Trophoblast cell (in vitro differentiated cells and primary cell): ENCODE data around the gene EFHD1.
"Not testable (repeated sequence)": the region's sequence is repeated elsewhere in the genome, so short reads cannot be mapped to it uniquely, and the experiment has no call there.

Experiments used
- DNase-seq, 2 donors: peaks; one replicate each; pipeline ENCODE4 v3.0.0-alpha.2; 2016
- H2AFZ ChIP-seq: 2 replicates; pipeline ENCODE4 v1.6.1; 2013; ENCODE audit warnings: low read length, moderate library complexity, mild to moderate bottlenecking; ENCODE audit not compliant: insufficient read depth, poor library complexity
- H2AK5ac ChIP-seq: 2 replicates; pipeline ENCODE4 v1.6.1; 2013; ENCODE audit warnings: mild to moderate bottlenecking, low read length
- H2BK120ac ChIP-seq: 2 replicates; pipeline ENCODE4 v1.6.1; 2013; ENCODE audit warnings: low read length, mild to moderate bottlenecking, moderate library complexity; ENCODE audit not compliant: insufficient read depth, poor library complexity
- H2BK12ac ChIP-seq: 2 replicates; pipeline ENCODE4 v1.6.1; 2013; ENCODE audit warnings: mild to moderate bottlenecking, low read length, moderate library complexity
- H2BK5ac ChIP-seq: 2 replicates; pipeline ENCODE4 v1.6.1; 2013; ENCODE audit warnings: low read length, low read depth, moderate library complexity, mild to moderate bottlenecking; ENCODE audit not compliant: poor library complexity
- H3K14ac ChIP-seq: 2 replicates; pipeline ENCODE4 v1.6.1; 2013; ENCODE audit warnings: mild to moderate bottlenecking, low read length
- H3K18ac ChIP-seq: 2 replicates; pipeline ENCODE4 v1.6.1; 2013; ENCODE audit warnings: mild to moderate bottlenecking, low read length
- H3K23ac ChIP-seq: 2 replicates; pipeline ENCODE4 v1.6.1; 2013; ENCODE audit warnings: low read length
- H3K27ac ChIP-seq: 2 replicates; pipeline ENCODE4 v1.5.1; 2013; ENCODE audit warnings: low read depth, mild to moderate bottlenecking, inconsistent platforms, low read length, moderate library complexity
- H3K27me3 ChIP-seq: 2 replicates; pipeline ENCODE4 v1.6.1; 2013; ENCODE audit warnings: inconsistent platforms, mild to moderate bottlenecking, low read length, moderate library complexity; ENCODE audit not compliant: insufficient read depth
- H3K36me3 ChIP-seq, 2 experiments: 1 replicate in 1 of 2; 2 replicates in 1 of 2; pipeline ENCODE4 v1.6.1; 2013; ENCODE audit warnings: low read length in 2 of 2, mild to moderate bottlenecking in 2 of 2, moderate library complexity in 1 of 2; ENCODE audit not compliant: insufficient read depth in 2 of 2, control insufficient read depth in 1 of 2
- H3K4ac ChIP-seq: 2 replicates; pipeline ENCODE4 v1.6.1; 2013; ENCODE audit warnings: low read depth, mild to moderate bottlenecking, low read length, moderate library complexity
- H3K4me1 ChIP-seq, 2 experiments: 1 replicate in 1 of 2; 2 replicates in 1 of 2; pipeline ENCODE4 v1.6.1; 2013; ENCODE audit warnings: low read length in 2 of 2, mild to moderate bottlenecking in 2 of 2, moderate library complexity in 1 of 2; ENCODE audit not compliant: insufficient read depth in 2 of 2, control insufficient read depth in 1 of 2
- H3K4me2 ChIP-seq: 2 replicates; pipeline ENCODE4 v1.6.1; 2013; ENCODE audit warnings: inconsistent platforms, mild to moderate bottlenecking, low read length, moderate library complexity
- H3K4me3 ChIP-seq: 2 replicates; pipeline ENCODE4 v1.5.1; 2013; ENCODE audit warnings: mild to moderate bottlenecking, low read depth, low read length, inconsistent platforms
- H3K79me1 ChIP-seq: one replicate; pipeline ENCODE4 v1.6.1; 2013; ENCODE audit warnings: low read length
- H3K79me2 ChIP-seq: 2 replicates; pipeline ENCODE4 v1.6.1; 2013; ENCODE audit warnings: low read length, mild to moderate bottlenecking; ENCODE audit not compliant: control insufficient read depth, insufficient read depth, poor library complexity
- H3K9ac ChIP-seq: 2 replicates; pipeline ENCODE4 v1.6.1; 2013; ENCODE audit warnings: mild to moderate bottlenecking, low read length
- H3K9me3 ChIP-seq: 2 replicates; pipeline ENCODE4 v1.6.1; 2013; ENCODE audit warnings: low read depth, mild to moderate bottlenecking, control low read depth, inconsistent platforms, low read length; ENCODE audit not compliant: insufficient read depth
- H4K12ac ChIP-seq: 2 replicates; pipeline ENCODE4 v1.6.1; 2013; ENCODE audit warnings: low read depth, mild to moderate bottlenecking, low read length, moderate library complexity
- H4K8ac ChIP-seq: 2 replicates; pipeline ENCODE4 v1.6.1; 2013; ENCODE audit warnings: low read depth, mild to moderate bottlenecking, low read length, moderate library complexity
- H4K91ac ChIP-seq: one replicate; pipeline ENCODE4 v1.6.1; 2013; ENCODE audit warnings: low read depth, mild to moderate bottlenecking, low read length, moderate library complexity
- WGBS: extraction: QIAGEN DNeasy Blood & Tissue Kit; methylation state at CpG from one replicate; pipeline ENCODE4 v1.1.7; 2013; ENCODE audit warnings: missing lambda C conversion rate; ENCODE audit not compliant: insufficient read length, insufficient coverage; ENCODE audit errors: extremely low coverage; 5-methylcytosine and 5-hydroxymethylcytosine counted together

EFHD1 gene

GRCh38 chr2:232680006-232680405 is 46.6 kb downstream of the EFHD1 start:
- Histone ChIP-seq H4K8ac (no peak overlapping the region), H3K23ac (no peak overlapping the region), H3K36me3 (peaks cover 1 to 6% of the 10 kb centered on the region in 2 experiments), H4K12ac (no peak overlapping the region), H4K91ac (no peak overlapping the region), H3K79me2 (no peaks in the 10 kb centered on the region), H3K4me3 (no peak overlapping the region), H3K27ac (no peak overlapping the region), H2BK5ac (no peak overlapping the region), H3K14ac (no peak overlapping the region), H3K18ac (no peak overlapping the region), H3K4me2 (no peak overlapping the region), H3K27me3 (no peaks in the 10 kb centered on the region), H2BK120ac (no peak overlapping the region), H2AFZ (no peak overlapping the region), H3K79me1 (no peaks in the 10 kb centered on the region), H2AK5ac (no peak overlapping the region), H3K9me3 (peaks cover 2% of the 10 kb centered on the region), H3K9ac (no peak overlapping the region), H3K4me1 (no peaks in the 10 kb centered on the region), H2BK12ac (no peak overlapping the region), H3K4ac (no peak overlapping the region)
- peak; percentile 90 to 94 for DNase-seq
- WGBS, result no CpG with 5 or more reads among the region's 7 CpGs

GRCh38 chr2:232681527-232681926 is 48.1 kb downstream of the EFHD1 start:
- Histone ChIP-seq H3K79me2 (no peaks in the 10 kb centered on the region), H4K8ac (no peak overlapping the region), H3K4me1 (no peaks in the 10 kb centered on the region), H4K91ac (no peak overlapping the region), H2AFZ (no peak overlapping the region), H2BK12ac (no peak overlapping the region), H3K9me3 (peaks cover 2% of the 10 kb centered on the region), H3K14ac (no peak overlapping the region), H2BK5ac (no peak overlapping the region), H4K12ac (no peak overlapping the region), H3K18ac (no peak overlapping the region), H3K27me3 (no peaks in the 10 kb centered on the region), H3K27ac (no peak overlapping the region), H3K79me1 (no peaks in the 10 kb centered on the region), H3K4ac (no peak overlapping the region), H2AK5ac (no peak overlapping the region), H3K36me3 (peaks cover 1 to 6% of the 10 kb centered on the region in 2 experiments), H2BK120ac (no peak overlapping the region), H3K4me2 (no peak overlapping the region), H3K9ac (no peak overlapping the region), H3K23ac (no peak overlapping the region), H3K4me3 (no peak overlapping the region)
- DNase-seq, result no peak
- WGBS, result no CpG with 5 or more reads among the region's 10 CpGs

DNA sequence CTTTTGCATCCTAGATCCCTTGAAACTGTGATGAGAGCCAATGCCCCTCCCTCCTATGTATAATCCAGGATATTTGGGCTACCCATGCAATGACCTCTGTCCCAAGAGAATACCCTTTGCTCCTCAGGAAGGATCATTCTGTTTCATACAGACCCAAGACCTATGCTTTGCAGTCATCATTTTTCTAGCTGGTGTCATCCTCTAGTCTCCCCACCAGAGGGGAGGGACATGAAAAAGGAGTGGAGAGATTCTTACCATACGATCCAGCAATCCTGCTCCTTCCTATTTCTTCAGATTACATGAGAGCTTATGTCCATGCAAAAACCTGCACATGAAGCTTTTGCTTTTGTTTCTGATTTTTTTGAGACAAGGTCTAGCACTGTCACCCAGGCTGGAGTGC is 50.0 kb downstream of the EFHD1 start:
- no peaks in the 10 kb centered on the region for H3K79me1 ChIP-seq

GRCh38 chr2:232685391-232685790 is 52.0 kb downstream of the EFHD1 start:
- not testable (repeated sequence) for H3K18ac ChIP-seq, H4K8ac ChIP-seq, H2AK5ac ChIP-seq, H3K9me3 ChIP-seq, H3K4me3 ChIP-seq, H3K4me2 ChIP-seq, H3K14ac ChIP-seq, H3K4me1 ChIP-seq, H3K79me2 ChIP-seq, H3K27ac ChIP-seq, H2BK5ac ChIP-seq, H3K27me3 ChIP-seq, H4K91ac ChIP-seq, H2BK12ac ChIP-seq, H3K36me3 ChIP-seq, H2AFZ ChIP-seq, H3K79me1 ChIP-seq, H4K12ac ChIP-seq, H3K23ac ChIP-seq, H3K4ac ChIP-seq, DNase-seq, H2BK120ac ChIP-seq, H3K9ac ChIP-seq
- no CpG with 5 or more reads among the region's 6 CpGs for WGBS

More for the DNA sequence above, 50.0 kb downstream of the EFHD1 start:
- no CpG with 5 or more reads among the region's 1 CpG for WGBS
- Histone ChIP-seq H2AFZ (no peak overlapping the region), H4K12ac (no peak overlapping the region), H2AK5ac (no peak overlapping the region), H3K14ac (no peak overlapping the region), H4K8ac (no peak overlapping the region), H3K27me3 (no peaks in the 10 kb centered on the region), H3K9me3 (peaks cover 5% of the 10 kb centered on the region), H2BK12ac (no peak overlapping the region), H3K79me2 (no peaks in the 10 kb centered on the region), H2BK5ac (no peak overlapping the region), H3K23ac (no peak overlapping the region), H3K4me2 (no peak overlapping the region), H3K18ac (no peak overlapping the region), H3K27ac (no peak overlapping the region), H3K4ac (no peak overlapping the region), H3K4me1 (no peaks in the 10 kb centered on the region), H3K4me3 (no peak overlapping the region), H3K9ac (no peak overlapping the region), H3K36me3 (peaks cover 1 to 6% of the 10 kb centered on the region in 2 experiments), H2BK120ac (no peak overlapping the region), H4K91ac (no peak overlapping the region)
- peak in 1 of 2 donors; percentile 29 for DNase-seq
